HFFc6 (cell line): ENCODE results near the gene MALAT1. TPM values are rescaled to one million over a fixed set of nuclear protein-coding genes. Genes with fewer than 3 reads are reported as not detected.

ENCODE experiments used
- DNase-seq: peaks from one replicate; pipeline ENCODE4 v3.0.0-alpha.2; 2018
- H3K27ac Mint-ChIP-seq: 2 replicates; pipeline ENCODE4 v1.8.0; 2020; ENCODE audit warnings: mild to moderate bottlenecking, mixed read lengths
- H3K27me3 Mint-ChIP-seq: 2 replicates; pipeline ENCODE4 v1.8.0; 2021; ENCODE audit warnings: mild to moderate bottlenecking, moderate library complexity, mixed read lengths; ENCODE audit not compliant: insufficient read depth
- H3K36me3 Mint-ChIP-seq: 2 replicates; pipeline ENCODE4 v1.8.0; 2021; ENCODE audit warnings: low read depth, mixed read lengths
- H3K4me1 Mint-ChIP-seq: 2 replicates; pipeline ENCODE4 v1.8.0; 2020; ENCODE audit warnings: low read depth, mixed read lengths
- H3K4me3 Mint-ChIP-seq: 2 replicates; pipeline ENCODE4 v1.8.0; 2020; ENCODE audit warnings: mild to moderate bottlenecking, moderate library complexity, mixed read lengths
- H3K9me3 Mint-ChIP-seq: 2 replicates; pipeline ENCODE4 v1.8.0; 2020; ENCODE audit warnings: mild to moderate bottlenecking, mixed read lengths
- CTCF ChIP-seq: fragments of 200-600 bp; sonication (generic); IDR thresholded peaks from 2 replicates; pipeline ENCODE4 v1.5.0; 2021; ENCODE audit warnings: antibody characterized with exemption, mild to moderate bottlenecking
- total RNA-seq, 6 experiments: library from RNA; stranded (reverse); fragmentation: NEBNext Ultra II Directional; extraction: Animal tissue kit (Norgen Biotek cat#: 25700); gene quantifications; 2 replicates in 1 of 6; 3 replicates in 5 of 6; pipeline ENCODE4 v1.2.3, GENCODE V29; 2021

MALAT1 gene
- total RNA-seq, 6 experiments from 2014 or later: 3,136 to 4,087 (median 3,570) TPM

- TF ChIP-seq CTCF: no peak
- DNase-seq: no peak
- H3K9me3 Mint-ChIP-seq: peaks cover 16% of the 10 kb centered on the region
- H3K4me3 Mint-ChIP-seq: no peak overlapping the region
- H3K4me1 Mint-ChIP-seq: peaks cover 40% of the 10 kb centered on the region
- no peak overlapping the region for H3K27ac Mint-ChIP-seq
- peaks cover 20% of the 10 kb centered on the region for H3K27me3 Mint-ChIP-seq
- peaks cover 16% of the 10 kb centered on the region for H3K36me3 Mint-ChIP-seq
Observed at GRCh38 chr11:65499713-65500386, 1.0 kb downstream of the MALAT1 start.

GRCh38 chr11:65500387-65501185 is 1.7 kb downstream of the MALAT1 start:
- peak; percentile 55 for DNase-seq
- no peak overlapping the region for H3K27ac Mint-ChIP-seq
- H3K9me3 Mint-ChIP-seq: peaks cover 23% of the 10 kb centered on the region
- TF ChIP-seq CTCF: no peak
- peaks cover 46% of the 10 kb centered on the region for H3K4me1 Mint-ChIP-seq
- peaks cover 28% of the 10 kb centered on the region for H3K27me3 Mint-ChIP-seq
- H3K4me3 Mint-ChIP-seq: no peak overlapping the region
- H3K36me3 Mint-ChIP-seq: peaks cover 23% of the 10 kb centered on the region

- H3K27ac Mint-ChIP-seq: no peak overlapping the region
- H3K9me3 Mint-ChIP-seq: peaks cover 28% of the 10 kb centered on the region
- no peak for TF ChIP-seq CTCF
- peaks cover 33% of the 10 kb centered on the region for H3K27me3 Mint-ChIP-seq
- peaks cover 47% of the 10 kb centered on the region for H3K4me1 Mint-ChIP-seq
- peaks cover 29% of the 10 kb centered on the region for H3K36me3 Mint-ChIP-seq
- H3K4me3 Mint-ChIP-seq: no peak overlapping the region
- peak; percentile 40 for DNase-seq
Observed at GRCh38 chr11:65501186-65501471, 2.3 kb downstream of the MALAT1 start.

- no peak overlapping the region for H3K27ac Mint-ChIP-seq
- peaks cover 34% of the 10 kb centered on the region for H3K9me3 Mint-ChIP-seq
- H3K4me3 Mint-ChIP-seq: no peak overlapping the region
- H3K27me3 Mint-ChIP-seq: peaks cover 38% of the 10 kb centered on the region
- DNase-seq: peak; percentile 64
- H3K36me3 Mint-ChIP-seq: peaks cover 34% of the 10 kb centered on the region
- no peak for TF ChIP-seq CTCF
- H3K4me1 Mint-ChIP-seq: peaks cover 47% of the 10 kb centered on the region
Observed at GRCh38 chr11:65501472-65502273, 2.8 kb downstream of the MALAT1 start.

GRCh38 chr11:65502274-65502554 is 3.4 kb downstream of the MALAT1 start:
- Mint-ChIP-seq H3K4me3 (no peak overlapping the region), H3K9me3 (peaks cover 39% of the 10 kb centered on the region), H3K27ac (no peak overlapping the region), H3K4me1 (peaks cover 47% of the 10 kb centered on the region), H3K36me3 (peaks cover 40% of the 10 kb centered on the region), H3K27me3 (peaks cover 41% of the 10 kb centered on the region)
- DNase-seq: no peak
- no peak for TF ChIP-seq CTCF
